Activated T-helper 2 cell treated with anti-CD3 and anti-CD28 coated beads, Interferon-gamma antibody, Interleukin-2, Interleukin-4, amounts not matched to agents 10 μg/mL and 5 μg/mL and 100 μg/mL, durations not matched to agents 14 hours and 24 hours and 36 hours (primary cell): ENCODE measurements around the gene VAV1. TPM values are rescaled to one million over a fixed set of nuclear protein-coding genes. Genes with fewer than 3 reads are reported as not detected.
"Not testable (repeated sequence)": the region's sequence is repeated elsewhere in the genome, so short reads cannot be mapped to it uniquely, and the experiment has no call there.

ENCODE experiments used
- DNase-seq: peaks from one replicate; pipeline ENCODE4 v3.0.0; 2021; ENCODE audit warnings: low spot score
- H3K27ac Mint-ChIP-seq: one replicate; pipeline ENCODE4 v1.8.0; 2021; ENCODE audit warnings: mixed read lengths
- H3K27me3 Mint-ChIP-seq: one replicate; pipeline ENCODE4 v1.8.0; 2021; ENCODE audit warnings: low read depth, mixed read lengths
- H3K36me3 Mint-ChIP-seq: one replicate; pipeline ENCODE4 v1.8.0; 2021; ENCODE audit warnings: low read depth, mixed read lengths
- H3K4me1 Mint-ChIP-seq: one replicate; pipeline ENCODE4 v1.8.0; 2021; ENCODE audit warnings: low read depth, mixed read lengths
- H3K4me3 Mint-ChIP-seq: one replicate; pipeline ENCODE4 v1.8.0; 2021; ENCODE audit warnings: low read depth, mild to moderate bottlenecking, moderate library complexity, mixed read lengths
- H3K9me3 Mint-ChIP-seq: one replicate; pipeline ENCODE4 v1.8.0; 2021; ENCODE audit warnings: mixed read lengths
- intact Hi-C: fragments of 100-400 bp; cut with micrococcal nuclease; formaldehyde crosslinking; loops from one replicate; pipeline ENCODE4 v1.15.1; 2023
- total RNA-seq: library from RNA; stranded (reverse); gene quantifications from 2 replicates; pipeline ENCODE4 v1.2.3, GENCODE V29; 2022

Gene VAV1
- total RNA-seq, 1 donor from 2014 or later = 69.7 TPM

DNA sequence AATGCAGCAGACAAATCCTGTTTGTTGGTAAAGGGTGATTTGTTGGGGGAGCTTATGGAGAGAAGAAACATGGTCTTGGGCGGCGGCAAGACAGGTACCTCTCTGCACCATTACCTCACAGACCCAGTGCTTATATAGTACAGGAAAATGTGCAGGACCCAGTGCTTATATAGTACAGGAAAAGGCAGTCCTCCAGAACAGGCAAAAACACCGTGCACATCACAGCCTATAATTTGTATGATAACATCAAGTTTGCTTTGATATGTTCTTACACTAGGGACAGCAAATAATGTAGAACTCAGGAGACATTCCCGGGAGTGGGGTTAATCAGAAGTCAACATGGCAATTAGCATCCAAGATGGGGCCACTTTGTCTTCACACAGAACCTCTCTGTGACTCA lies 20.9 kb downstream of the VAV1 start:
- peaks cover 73% of the 10 kb centered on the region for H3K36me3 Mint-ChIP-seq
- no peak overlapping the region for H3K4me3 Mint-ChIP-seq
- intact Hi-C loops = no loop called here
- peaks cover 13% of the 10 kb centered on the region for H3K9me3 Mint-ChIP-seq
- H3K27ac Mint-ChIP-seq = no peak overlapping the region
- peaks cover 36% of the 10 kb centered on the region for H3K4me1 Mint-ChIP-seq
- no peak for DNase-seq
- H3K27me3 Mint-ChIP-seq = no peaks in the 10 kb centered on the region

DNA sequence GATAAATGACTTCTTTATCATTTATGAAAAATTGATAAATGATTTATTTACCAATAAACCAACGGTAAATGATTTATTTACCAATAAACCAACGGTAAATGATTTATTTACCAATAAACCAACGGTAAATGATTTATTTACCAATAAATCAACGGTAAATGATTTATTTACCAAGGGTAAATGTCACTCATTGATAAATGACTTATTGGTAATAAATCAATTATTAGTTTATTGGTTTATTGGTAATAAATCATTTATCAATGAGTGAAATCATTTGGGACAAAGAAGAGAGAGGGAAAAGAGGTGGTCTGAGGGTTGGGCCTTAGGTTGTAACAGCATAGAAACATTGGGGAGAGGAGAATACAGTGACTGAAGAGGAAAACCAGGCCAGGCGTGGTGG lies 21.5 kb downstream of the VAV1 start:
- no peaks in the 10 kb centered on the region for H3K27me3 Mint-ChIP-seq
- peaks cover 71% of the 10 kb centered on the region for H3K36me3 Mint-ChIP-seq
- intact Hi-C loops = no loop called here
- H3K4me1 Mint-ChIP-seq = peaks cover 33% of the 10 kb centered on the region
- DNase-seq = no peak
- H3K27ac Mint-ChIP-seq = no peak overlapping the region
- H3K9me3 Mint-ChIP-seq = peaks cover 13% of the 10 kb centered on the region
- H3K4me3 Mint-ChIP-seq = no peak overlapping the region

DNA sequence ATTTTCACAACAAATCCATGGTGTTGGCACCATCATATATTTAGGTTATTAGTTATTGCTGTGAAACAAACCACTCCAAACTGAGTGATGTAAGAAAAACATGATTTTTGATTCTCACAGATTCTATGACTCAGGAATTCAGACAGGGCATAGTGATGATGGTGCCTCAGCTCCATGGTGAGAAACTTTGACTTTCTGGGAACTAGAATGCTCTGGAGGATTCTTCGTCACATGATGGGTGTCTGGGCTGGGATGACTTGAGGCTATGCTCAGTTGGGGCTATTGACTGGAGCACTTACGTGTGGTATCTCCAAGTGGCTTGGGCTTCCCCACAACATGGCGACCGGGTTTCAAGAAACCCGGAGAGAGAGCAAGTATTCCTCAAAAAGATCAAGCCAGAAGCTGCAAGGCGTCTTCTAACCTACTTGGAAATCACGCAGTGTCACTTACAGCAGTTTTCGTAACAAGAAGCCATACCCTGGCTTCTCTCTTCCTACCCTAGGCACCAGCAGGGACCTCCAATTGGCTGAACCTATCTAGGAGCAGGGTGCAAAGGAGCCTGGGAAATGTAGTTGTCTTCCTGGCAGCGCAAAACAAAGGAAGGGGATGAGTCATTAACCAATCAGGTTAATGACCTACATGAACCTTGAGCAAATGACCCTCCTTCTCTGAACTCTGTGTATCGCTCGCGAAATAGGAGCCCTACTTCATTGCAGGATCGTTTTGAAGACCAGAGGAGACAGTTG lies 22.4 kb downstream of the VAV1 start:
- H3K27me3 Mint-ChIP-seq = no peaks in the 10 kb centered on the region
- no peak for DNase-seq
- intact Hi-C loops = no loop called here
- H3K36me3 Mint-ChIP-seq = peaks cover 74% of the 10 kb centered on the region
- no peak overlapping the region for H3K4me3 Mint-ChIP-seq
- H3K4me1 Mint-ChIP-seq = peaks cover 37% of the 10 kb centered on the region
- peaks cover 13% of the 10 kb centered on the region for H3K9me3 Mint-ChIP-seq
- no peak overlapping the region for H3K27ac Mint-ChIP-seq

DNA sequence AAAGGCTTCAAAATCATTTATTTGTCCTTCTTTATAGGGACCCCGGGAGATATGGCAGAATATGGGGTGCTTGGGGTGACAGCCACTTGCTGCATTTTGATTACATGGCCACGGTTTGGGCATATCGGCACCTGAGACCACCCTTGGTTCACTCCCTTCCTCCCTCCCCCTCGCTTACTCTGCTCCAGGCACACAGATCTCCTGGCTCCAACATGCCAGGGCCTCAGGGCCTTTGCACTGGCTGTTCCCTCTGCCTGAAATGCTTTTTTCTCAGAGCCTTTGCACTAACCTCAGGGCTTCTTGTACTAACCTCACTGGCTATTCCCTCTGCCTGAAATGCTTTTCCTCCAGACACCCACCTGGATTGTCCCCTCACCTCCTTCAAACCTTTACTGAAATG lies 23.8 kb downstream of the VAV1 start:
- peaks cover 75% of the 10 kb centered on the region for H3K36me3 Mint-ChIP-seq
- H3K9me3 Mint-ChIP-seq = peaks cover 13% of the 10 kb centered on the region
- intact Hi-C loops = no loop called here
- no peak overlapping the region for H3K27ac Mint-ChIP-seq
- DNase-seq = no peak
- peaks cover 46% of the 10 kb centered on the region for H3K4me1 Mint-ChIP-seq
- H3K4me3 Mint-ChIP-seq = no peak overlapping the region
- H3K27me3 Mint-ChIP-seq = no peaks in the 10 kb centered on the region

DNA sequence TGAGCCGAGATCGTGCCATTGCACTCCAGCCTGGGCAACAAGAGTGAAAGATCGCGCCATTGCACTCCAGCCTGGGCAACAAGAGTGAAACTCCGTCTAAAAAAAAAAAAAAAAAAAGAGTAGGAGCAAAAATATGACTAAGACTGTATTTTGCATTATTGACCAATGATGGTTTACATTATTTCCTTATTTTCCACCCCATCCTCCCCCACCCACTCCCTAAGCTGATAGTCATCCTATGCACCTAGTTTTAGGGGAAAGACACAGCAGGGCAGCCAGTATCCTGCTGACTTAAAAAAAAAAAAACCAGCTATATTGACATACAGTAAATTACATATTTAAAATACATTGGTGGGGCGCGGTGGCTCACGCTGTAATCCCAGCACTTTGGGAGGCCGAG lies 25.1 kb downstream of the VAV1 start:
- H3K4me1 Mint-ChIP-seq = peaks cover 44% of the 10 kb centered on the region
- no peak for DNase-seq
- H3K27me3 Mint-ChIP-seq = no peaks in the 10 kb centered on the region
- H3K27ac Mint-ChIP-seq = no peak overlapping the region
- H3K9me3 Mint-ChIP-seq = peaks cover 13% of the 10 kb centered on the region
- intact Hi-C loops = no loop called here
- no peak overlapping the region for H3K4me3 Mint-ChIP-seq
- H3K36me3 Mint-ChIP-seq = peaks cover 63% of the 10 kb centered on the region

DNA sequence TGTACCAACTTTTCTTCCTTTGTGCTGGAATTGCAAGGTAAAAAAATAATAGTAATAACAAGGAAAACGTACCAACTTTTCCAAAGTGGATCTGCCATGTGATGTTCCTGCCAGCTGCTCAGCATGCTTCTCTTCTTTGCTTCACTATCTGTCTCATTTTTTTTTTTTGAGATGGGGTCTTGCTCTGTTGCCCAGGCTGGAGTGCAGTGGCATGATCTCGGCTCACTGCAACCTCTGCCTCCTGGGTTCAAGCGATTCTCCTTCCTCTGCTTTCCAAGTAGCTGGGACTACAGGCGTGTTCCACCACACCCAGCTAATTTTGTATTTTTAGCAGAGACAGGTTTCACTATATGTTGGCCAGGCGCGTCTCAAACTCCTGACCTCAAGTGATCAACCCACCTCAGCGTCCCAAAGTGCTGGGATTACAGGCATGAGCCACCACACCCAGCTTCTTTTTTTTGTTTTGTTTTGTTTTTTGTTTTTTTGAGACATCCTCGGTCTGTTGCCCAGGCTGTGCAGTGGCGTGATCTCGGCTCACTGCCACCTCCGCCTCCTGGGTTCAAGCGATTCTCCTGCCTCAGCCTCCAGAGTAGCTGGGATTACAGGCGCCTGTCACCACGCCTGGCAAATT lies 27.8 kb downstream of the VAV1 start:
- Mint-ChIP-seq H3K27ac (peak overlapping the region; percentile 97), H3K4me3 (peak overlapping the region; percentile 85), H3K4me1 (peaks cover 47% of the 10 kb centered on the region), H3K36me3 (peaks cover 39% of the 10 kb centered on the region)
- not testable (repeated sequence) for H3K27me3 Mint-ChIP-seq, H3K9me3 Mint-ChIP-seq
- intact Hi-C loops = loop anchor here (1.0 kb wide), 1 partner anchor 63 kb away; no protein-coding TSS in a partner anchor
- peak; percentile 22 for DNase-seq

DNA sequence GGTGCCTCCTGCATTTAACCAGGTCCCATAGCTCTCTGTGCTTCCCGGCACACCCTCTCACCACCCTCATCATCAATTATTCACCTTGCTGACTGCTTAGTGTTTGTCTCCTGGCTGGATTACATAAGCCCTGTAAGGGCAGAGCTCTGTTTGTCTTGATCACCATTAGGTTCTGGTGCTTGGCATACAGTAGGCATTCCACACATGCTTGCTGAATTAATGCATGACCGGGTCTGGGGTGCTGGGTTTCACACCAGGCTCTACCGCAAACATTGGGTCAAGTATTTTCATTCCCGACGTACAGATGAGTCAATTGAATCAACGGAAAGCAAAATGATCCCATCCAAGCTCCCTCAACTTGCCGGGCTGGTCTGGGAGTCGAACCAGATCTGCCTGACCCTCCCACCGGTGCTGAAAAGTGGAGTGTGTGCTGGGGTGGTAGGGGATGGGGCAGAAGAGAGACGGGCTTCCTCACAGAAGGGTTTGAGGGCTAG lies 28.5 kb downstream of the VAV1 start:
- H3K27me3 Mint-ChIP-seq = no peaks in the 10 kb centered on the region
- H3K4me1 Mint-ChIP-seq = peaks cover 46% of the 10 kb centered on the region
- no peaks in the 10 kb centered on the region for H3K9me3 Mint-ChIP-seq
- intact Hi-C loops = loop anchor here (1.0 kb wide), 2 partner anchors 29 to 62 kb away; partner anchors contain the start of gene VAV1
- no peak for DNase-seq
- peak overlapping the region; percentile 97 for H3K27ac Mint-ChIP-seq
- H3K36me3 Mint-ChIP-seq = peaks cover 32% of the 10 kb centered on the region
- peak overlapping the region; percentile 85 for H3K4me3 Mint-ChIP-seq

DNA sequence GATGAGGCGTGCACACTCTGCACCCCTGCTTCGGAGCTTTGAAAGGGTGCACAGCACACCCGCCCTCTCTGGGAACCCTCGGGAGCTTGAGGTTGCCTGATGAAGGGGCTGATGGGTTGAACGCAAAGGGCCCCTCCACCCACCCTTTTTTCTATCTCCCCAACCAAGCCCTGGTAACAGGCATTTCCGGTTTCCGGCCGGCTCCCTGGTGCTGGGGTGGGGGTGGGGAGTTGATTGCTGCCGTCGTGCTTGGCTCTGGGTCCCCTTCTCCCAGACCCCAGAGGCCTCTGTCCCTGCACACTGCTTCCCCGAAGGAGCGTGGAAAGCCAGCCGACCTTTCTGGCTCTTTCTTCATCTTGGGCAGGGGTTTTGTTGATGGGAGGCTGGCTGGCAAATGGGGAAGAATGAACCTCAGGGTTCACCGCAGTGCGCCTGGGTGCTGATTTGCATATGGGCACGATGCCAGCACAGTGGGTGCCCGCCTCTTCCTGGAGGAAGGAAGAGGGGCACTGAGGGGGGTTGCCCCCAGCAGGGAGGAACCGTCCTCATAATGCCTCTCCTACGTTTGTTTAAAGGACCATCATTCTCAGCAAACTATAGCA lies 29.1 kb downstream of the VAV1 start:
- Mint-ChIP-seq H3K27ac (peak overlapping the region; percentile 97), H3K4me1 (peaks cover 46% of the 10 kb centered on the region), H3K27me3 (no peaks in the 10 kb centered on the region), H3K9me3 (no peaks in the 10 kb centered on the region), H3K36me3 (peaks cover 30% of the 10 kb centered on the region), H3K4me3 (peak overlapping the region; percentile 85)
- DNase-seq = peak; percentile 75
- intact Hi-C loops = loop anchor here (1.0 to 2.0 kb wide), 3 partner anchors 13 to 63 kb away; partner anchors contain the start of genes TRIP10 and VAV1

DNA sequence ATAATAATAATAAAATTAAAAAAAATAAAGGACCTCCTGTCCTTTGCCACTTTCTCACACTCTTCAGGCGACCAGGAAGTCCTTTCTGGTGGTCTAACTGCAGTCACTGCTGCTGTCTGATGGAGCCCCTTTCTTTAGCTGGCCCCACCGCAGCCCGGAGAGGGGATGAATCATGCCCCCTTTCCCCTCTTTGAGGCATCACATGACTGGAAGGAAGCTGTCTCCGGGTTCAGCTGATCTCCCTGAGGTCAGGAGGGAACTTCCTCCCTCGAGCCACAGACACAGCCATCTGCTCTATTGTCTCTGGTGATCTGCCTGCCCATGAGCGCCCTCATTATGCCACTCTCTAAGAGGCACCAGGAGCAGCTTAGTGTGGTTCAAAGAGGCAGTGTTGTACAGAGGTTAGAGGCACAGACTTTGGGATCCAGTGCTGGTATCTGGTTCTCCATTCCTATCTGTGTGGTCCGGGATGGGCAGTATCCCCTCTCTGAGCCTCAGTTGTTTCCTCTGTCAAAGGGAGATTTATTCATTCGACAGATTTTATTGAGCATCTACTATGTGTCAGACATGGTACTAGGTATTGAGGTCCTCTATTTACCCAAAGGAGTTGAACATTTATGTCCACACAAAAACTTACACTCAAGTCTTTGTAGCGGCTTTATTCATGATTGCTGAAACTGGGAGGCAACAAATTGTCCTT lies 30.0 kb downstream of the VAV1 start:
- H3K36me3 Mint-ChIP-seq = peaks cover 32% of the 10 kb centered on the region

DNA sequence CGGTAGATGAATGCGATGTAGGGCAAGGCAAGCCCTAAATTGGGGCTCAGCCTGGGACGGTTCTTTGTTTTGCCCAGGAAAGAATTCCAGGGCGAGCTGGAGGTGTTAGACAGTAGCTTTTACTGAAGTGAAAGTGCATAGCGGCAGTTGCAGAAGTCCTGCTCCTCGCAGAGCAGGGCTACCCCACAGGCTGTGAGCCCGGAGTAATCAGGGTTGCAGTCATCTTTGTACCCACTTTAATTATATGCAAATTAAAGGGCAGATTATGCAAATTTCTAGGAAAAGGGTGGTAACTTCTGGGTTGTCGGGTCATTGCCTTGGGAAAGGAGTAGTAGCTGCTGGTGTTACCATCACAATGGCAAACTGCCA lies 30.5 kb downstream of the VAV1 start:
- peak overlapping the region; percentile 83 for H3K4me3 Mint-ChIP-seq
- H3K27ac Mint-ChIP-seq = peak overlapping the region; percentile 92
- H3K4me1 Mint-ChIP-seq = peaks cover 39% of the 10 kb centered on the region
- H3K27me3 Mint-ChIP-seq = no peaks in the 10 kb centered on the region
- DNase-seq = no peak
- no peaks in the 10 kb centered on the region for H3K9me3 Mint-ChIP-seq
- intact Hi-C loops = loop anchor here (2.0 kb wide), 1 partner anchor 64 kb away; the partner anchor contains the start of gene TRIP10
- H3K36me3 Mint-ChIP-seq = peaks cover 32% of the 10 kb centered on the region

More for the DNA sequence above, 30.0 kb downstream of the VAV1 start:
- Mint-ChIP-seq H3K4me1 (peaks cover 40% of the 10 kb centered on the region), H3K27ac (peak overlapping the region; percentile 92), H3K9me3 (no peaks in the 10 kb centered on the region), H3K4me3 (peak overlapping the region; percentile 83), H3K27me3 (no peaks in the 10 kb centered on the region)
- intact Hi-C loops = loop anchor here (1.0 to 2.0 kb wide), 2 partner anchors 12 to 64 kb away; partner anchors contain the start of gene TRIP10
- DNase-seq = peak; percentile 57

DNA sequence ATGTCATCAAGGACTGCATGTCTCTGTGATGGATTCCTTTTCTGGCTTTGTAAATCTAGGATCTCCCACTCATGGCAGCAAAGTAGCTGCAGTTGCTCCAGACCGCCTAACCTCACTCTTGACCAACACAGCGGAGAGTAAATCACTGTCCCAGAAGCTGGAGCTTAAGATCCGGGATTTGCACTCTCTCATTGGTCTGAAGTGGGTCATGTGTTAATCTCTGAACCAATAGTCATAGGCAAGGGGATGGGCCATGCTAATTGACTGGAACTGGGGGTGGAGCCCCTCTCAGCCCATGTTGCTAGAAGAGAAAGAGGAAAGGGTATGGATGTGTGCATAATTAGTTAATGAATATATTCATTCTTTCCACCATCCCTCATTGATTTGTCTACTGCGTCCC lies 34.0 kb downstream of the VAV1 start:
- Mint-ChIP-seq H3K9me3 (peaks cover 5% of the 10 kb centered on the region), H3K4me1 (peaks cover 28% of the 10 kb centered on the region), H3K27me3 (no peaks in the 10 kb centered on the region), H3K4me3 (no peak overlapping the region), H3K36me3 (peaks cover 30% of the 10 kb centered on the region), H3K27ac (no peak overlapping the region)
- DNase-seq = no peak
- intact Hi-C loops = no loop called here

DNA sequence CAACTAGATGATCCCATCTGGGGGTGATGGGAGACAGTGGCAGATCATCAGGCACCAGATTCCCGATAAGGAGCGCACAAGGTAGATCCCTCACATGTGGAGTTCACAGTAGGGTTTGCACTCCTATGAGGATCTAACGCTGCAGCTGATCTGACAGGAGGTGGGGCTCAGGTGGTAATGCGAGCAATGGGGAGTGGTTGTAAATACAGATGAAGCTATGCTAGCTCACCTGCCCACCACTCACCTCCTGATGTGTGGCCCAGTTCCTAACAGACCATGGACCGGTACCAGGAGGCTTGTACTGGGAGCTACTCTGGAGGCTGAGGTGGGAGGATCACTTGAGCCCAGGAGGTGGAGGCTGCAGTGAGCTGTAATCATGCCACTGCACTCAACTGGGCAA lies 34.8 kb downstream of the VAV1 start:
- no peak for DNase-seq
- peaks cover 5% of the 10 kb centered on the region for H3K9me3 Mint-ChIP-seq
- intact Hi-C loops = no loop called here
- no peak overlapping the region for H3K4me3 Mint-ChIP-seq
- no peak overlapping the region for H3K27ac Mint-ChIP-seq
- peaks cover 30% of the 10 kb centered on the region for H3K4me1 Mint-ChIP-seq
- no peaks in the 10 kb centered on the region for H3K27me3 Mint-ChIP-seq
- H3K36me3 Mint-ChIP-seq = peaks cover 37% of the 10 kb centered on the region
